ENCODE results near the gene CACNA2D4. TPM values are rescaled to one million over a fixed set of nuclear protein-coding genes. Genes with fewer than 3 reads are reported as not detected.

CACNA2D4 gene, protein sequence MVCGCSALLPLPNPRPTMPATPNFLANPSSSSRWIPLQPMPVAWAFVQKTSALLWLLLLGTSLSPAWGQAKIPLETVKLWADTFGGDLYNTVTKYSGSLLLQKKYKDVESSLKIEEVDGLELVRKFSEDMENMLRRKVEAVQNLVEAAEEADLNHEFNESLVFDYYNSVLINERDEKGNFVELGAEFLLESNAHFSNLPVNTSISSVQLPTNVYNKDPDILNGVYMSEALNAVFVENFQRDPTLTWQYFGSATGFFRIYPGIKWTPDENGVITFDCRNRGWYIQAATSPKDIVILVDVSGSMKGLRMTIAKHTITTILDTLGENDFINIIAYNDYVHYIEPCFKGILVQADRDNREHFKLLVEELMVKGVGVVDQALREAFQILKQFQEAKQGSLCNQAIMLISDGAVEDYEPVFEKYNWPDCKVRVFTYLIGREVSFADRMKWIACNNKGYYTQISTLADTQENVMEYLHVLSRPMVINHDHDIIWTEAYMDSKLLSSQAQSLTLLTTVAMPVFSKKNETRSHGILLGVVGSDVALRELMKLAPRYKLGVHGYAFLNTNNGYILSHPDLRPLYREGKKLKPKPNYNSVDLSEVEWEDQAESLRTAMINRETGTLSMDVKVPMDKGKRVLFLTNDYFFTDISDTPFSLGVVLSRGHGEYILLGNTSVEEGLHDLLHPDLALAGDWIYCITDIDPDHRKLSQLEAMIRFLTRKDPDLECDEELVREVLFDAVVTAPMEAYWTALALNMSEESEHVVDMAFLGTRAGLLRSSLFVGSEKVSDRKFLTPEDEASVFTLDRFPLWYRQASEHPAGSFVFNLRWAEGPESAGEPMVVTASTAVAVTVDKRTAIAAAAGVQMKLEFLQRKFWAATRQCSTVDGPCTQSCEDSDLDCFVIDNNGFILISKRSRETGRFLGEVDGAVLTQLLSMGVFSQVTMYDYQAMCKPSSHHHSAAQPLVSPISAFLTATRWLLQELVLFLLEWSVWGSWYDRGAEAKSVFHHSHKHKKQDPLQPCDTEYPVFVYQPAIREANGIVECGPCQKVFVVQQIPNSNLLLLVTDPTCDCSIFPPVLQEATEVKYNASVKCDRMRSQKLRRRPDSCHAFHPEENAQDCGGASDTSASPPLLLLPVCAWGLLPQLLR
- under 0.01 and 0.07 TPM in 2 replicates for total RNA-seq

DNA sequence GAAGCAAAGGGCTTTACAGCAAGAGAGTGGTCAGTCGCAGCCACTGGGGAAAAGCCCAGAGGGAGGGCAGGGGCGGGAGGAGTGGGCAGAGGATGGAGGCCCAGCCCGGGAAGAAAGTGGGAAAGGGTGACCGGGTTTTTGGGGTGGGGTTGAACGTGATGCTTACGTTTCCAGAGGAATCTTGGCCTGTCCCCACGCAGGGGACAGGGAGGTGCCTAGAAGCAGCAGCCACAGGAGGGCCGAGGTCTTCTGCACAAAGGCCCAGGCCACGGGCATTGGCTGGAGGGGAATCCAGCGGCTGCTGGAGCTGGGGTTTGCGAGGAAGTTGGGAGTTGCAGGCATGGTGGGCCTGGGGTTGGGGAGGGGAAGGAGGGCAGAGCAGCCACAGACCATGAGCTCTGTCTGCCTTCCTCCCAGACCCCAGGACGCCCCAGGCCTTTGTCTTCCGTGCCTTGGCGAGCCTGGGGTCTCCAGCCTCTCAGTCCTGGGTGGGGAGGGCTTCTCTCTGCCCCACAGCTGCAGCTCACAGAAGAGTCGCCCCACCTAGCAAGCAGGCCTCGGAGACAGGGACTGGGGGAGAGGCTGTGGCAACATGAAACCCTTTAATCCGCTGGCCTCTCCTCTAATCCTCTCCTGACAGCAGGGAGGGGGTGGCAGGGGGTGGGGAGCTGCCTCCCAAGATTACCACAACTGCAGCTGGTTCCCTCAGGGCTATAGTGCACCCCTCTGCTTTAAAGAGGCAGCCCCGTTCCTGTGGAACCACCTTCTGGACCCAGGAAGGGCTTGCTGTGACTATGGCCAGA is at the start of gene CACNA2D4:
CACNA2D4 (minus strand) TSS at position 572 of the 803 bp plus-strand sequence; CDS start at position 393, 179 bp downstream.

DNA sequence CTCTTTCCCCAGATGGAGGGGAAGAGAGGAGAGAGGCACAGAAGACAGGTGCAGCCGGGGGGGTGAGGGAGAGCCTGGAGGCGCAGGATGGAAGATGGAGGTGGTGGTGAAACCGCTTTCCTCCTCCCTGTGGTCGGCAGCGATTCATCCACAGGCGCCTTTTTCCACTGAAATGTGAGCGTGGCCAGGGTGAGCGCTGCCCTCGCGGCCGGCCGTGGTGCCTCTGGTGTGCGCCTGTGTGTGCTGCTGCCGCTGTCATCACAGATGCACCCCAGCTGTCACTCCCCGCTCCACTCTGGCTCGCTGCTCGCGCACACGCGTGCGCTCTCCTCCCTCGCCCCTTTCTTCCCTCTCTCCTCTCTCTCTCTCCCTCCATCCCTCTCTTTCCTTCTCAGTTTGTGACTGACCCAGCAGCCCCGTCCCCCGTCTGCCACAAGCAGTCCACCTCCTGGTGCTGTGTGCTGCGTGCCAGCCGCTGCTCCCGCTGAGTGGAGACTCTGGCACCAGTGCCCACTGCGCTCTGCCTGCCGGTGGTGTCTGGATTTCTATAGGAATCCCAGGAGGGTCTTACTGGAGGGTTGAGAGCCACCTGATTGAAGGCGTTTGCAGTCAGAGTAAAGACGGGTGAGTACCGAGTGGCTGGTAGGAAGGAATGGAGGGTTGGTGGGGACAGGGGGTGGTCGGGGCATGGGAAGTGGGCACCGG is 98.1 kb downstream of the CACNA2D4 start, which contains the start of gene LRTM2:
LRTM2 (plus strand) TSS at position 375 of the 705 bp plus-strand sequence. CDS start 7,584 bp downstream, outside the sequence.

Other genes starting within 250 kb of the CACNA2D4 start
- gene ADIPOR2, start 227.6 kb downstream of the CACNA2D4 start, total RNA-seq = 62.6 and 66.0 TPM in 2 replicates
- not detected in 2 replicates for gene LRTM2, start 98.1 kb downstream of the CACNA2D4 start, total RNA-seq
- gene DCP1B, start 85.8 kb upstream of the CACNA2D4 start, total RNA-seq = 2.7 and 6.8 TPM in 2 replicates
- under 0.01 TPM in 1 of 2 replicates, not detected in the other for gene CACNA1C, start 134.3 kb upstream of the CACNA2D4 start, total RNA-seq